OCI-LY1 (cell line): ENCODE measurements around the gene CAMTA1.

Source experiments
- EZH2 ChIP-seq: fragments of 200-600 bp; sonication (generic), shearing (Covaris generic); IDR thresholded peaks from 2 replicates; pipeline ENCODE4 v1.8.0; 2017; ENCODE audit warnings: borderline replicate concordance, mixed run types, mild to moderate bottlenecking, antibody characterized with exemption, low read length, moderate library complexity, mixed read lengths
- TF ChIP-seq, protein P1 (sequence below): fragments of 200-600 bp; sonication (generic), shearing (Covaris generic); IDR thresholded peaks from 2 replicates; pipeline ENCODE4 v1.5.1; 2017; ENCODE audit warnings: mild to moderate bottlenecking, antibody characterized with exemption, low read length, moderate library complexity, mixed read lengths

GRCh38 chr1:7767176-7767575 is 981.9 kb downstream of the CAMTA1 start:
- TF ChIP-seq, protein P1, sequence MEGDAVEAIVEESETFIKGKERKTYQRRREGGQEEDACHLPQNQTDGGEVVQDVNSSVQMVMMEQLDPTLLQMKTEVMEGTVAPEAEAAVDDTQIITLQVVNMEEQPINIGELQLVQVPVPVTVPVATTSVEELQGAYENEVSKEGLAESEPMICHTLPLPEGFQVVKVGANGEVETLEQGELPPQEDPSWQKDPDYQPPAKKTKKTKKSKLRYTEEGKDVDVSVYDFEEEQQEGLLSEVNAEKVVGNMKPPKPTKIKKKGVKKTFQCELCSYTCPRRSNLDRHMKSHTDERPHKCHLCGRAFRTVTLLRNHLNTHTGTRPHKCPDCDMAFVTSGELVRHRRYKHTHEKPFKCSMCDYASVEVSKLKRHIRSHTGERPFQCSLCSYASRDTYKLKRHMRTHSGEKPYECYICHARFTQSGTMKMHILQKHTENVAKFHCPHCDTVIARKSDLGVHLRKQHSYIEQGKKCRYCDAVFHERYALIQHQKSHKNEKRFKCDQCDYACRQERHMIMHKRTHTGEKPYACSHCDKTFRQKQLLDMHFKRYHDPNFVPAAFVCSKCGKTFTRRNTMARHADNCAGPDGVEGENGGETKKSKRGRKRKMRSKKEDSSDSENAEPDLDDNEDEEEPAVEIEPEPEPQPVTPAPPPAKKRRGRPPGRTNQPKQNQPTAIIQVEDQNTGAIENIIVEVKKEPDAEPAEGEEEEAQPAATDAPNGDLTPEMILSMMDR: no peak
- no peak for TF ChIP-seq EZH2
